ENCODE results near the gene PPDPF. TPM values are rescaled to one million over a fixed set of nuclear protein-coding genes. Genes with fewer than 3 reads are reported as not detected.

PPDPF gene
- polyA plus RNA-seq, 2 of the 4 experiments (the other 2 are of a cell fraction), result 7.7 to 217 TPM

DNA sequence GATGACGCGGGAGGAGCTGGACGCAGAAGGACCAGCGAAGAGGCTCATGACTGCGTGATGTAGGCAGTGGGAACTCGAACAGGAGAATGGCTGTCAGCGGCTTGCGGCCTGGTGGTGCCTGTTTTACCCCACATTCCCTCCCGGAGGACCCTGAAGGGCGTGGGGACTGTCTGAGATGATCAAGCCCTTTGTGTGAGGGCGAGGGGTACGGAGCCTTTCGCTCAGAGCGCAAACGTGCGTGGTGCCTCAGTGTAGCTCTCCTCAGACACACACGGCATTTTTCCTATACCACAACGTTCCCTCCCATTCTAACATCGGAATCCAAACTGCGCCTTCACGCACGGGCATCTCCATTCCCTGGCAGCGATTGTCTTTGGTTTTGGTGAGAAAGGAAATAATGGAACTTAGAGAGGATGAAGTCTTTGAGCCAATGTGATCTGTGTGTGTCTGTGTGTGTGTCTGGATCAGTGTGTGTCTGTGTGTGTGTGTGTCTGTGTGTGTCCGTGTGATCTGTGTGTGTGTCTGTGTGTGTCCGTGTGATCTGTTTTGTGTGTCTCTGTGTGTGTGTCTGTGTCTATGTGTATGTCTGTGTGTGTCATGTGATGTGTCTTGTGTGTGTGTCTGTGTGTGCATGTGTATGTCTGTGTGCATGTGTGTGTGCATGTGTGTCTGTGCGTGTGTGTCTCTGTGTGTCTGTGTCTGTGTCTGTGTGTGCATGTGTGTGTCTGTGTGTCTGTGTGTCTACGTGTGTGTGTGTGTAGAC lies 11.3 kb downstream of the PPDPF start:
- POLR2A ChIA-PET, result interaction anchor here (2.9 kb wide), 1 partner anchor 12 kb away, joined by 15 read pairs; the partner anchor contains the start of gene PPDPF
- DNase-seq (ENCODE audit: low read depth in 1 of 2, low spot score in 1 of 2), result no peak
- TF ChIP-seq RAD21 (conservative IDR thresholded peaks at IDR 0.05 in 1 of 2, IDR thresholded peaks at IDR 0.05 in 1 of 2), result no peak
- 0 out of 2 replicates have a peak, but pooled peaks have one; percentile 11 for TF ChIP-seq POLR2A (IDR thresholded peaks at IDR 0.05; ENCODE audit: low read length)
- TF ChIP-seq, protein P1, sequence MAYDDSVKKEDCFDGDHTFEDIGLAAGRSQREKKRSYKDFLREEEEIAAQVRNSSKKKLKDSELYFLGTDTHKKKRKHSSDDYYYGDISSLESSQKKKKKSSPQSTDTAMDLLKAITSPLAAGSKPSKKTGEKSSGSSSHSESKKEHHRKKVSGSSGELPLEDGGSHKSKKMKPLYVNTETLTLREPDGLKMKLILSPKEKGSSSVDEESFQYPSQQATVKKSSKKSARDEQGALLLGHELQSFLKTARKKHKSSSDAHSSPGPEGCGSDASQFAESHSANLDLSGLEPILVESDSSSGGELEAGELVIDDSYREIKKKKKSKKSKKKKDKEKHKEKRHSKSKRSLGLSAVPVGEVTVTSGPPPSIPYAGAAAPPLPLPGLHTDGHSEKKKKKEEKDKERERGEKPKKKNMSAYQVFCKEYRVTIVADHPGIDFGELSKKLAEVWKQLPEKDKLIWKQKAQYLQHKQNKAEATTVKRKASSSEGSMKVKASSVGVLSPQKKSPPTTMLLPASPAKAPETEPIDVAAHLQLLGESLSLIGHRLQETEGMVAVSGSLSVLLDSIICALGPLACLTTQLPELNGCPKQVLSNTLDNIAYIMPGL (CRISPR knock-in tag; IDR thresholded peaks at IDR 0.05; ENCODE audit: borderline replicate concordance), result no peak
- TF ChIP-seq TFCP2L1 (CRISPR knock-in tag; IDR thresholded peaks at IDR 0.05), result no peak
- TF ChIP-seq, protein P2, sequence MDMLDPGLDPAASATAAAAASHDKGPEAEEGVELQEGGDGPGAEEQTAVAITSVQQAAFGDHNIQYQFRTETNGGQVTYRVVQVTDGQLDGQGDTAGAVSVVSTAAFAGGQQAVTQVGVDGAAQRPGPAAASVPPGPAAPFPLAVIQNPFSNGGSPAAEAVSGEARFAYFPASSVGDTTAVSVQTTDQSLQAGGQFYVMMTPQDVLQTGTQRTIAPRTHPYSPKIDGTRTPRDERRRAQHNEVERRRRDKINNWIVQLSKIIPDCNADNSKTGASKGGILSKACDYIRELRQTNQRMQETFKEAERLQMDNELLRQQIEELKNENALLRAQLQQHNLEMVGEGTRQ (IDR thresholded peaks at IDR 0.05), result no peak
- Histone ChIP-seq H3K9me3 (no peaks in the 10 kb centered on the region), H3K27ac (no peak overlapping the region), H3K4me1 (peaks cover 8% of the 10 kb centered on the region), H3K4me2 (no peak overlapping the region), H3K4me3 (no peak overlapping the region)
- FAIRE-seq, result no peak
- CTCF ChIA-PET, result interaction anchor here (1.8 to 3.1 kb wide), 2 partner anchors 11 to 36 kb away, joined by 7 read pairs; partner anchors contain the start of gene PPDPF
- ATAC-seq, result no peak
- 83% methylated on average over 27 of the region's 27 CpGs for WGBS (ENCODE audit: missing lambda C conversion rate)

DNA sequence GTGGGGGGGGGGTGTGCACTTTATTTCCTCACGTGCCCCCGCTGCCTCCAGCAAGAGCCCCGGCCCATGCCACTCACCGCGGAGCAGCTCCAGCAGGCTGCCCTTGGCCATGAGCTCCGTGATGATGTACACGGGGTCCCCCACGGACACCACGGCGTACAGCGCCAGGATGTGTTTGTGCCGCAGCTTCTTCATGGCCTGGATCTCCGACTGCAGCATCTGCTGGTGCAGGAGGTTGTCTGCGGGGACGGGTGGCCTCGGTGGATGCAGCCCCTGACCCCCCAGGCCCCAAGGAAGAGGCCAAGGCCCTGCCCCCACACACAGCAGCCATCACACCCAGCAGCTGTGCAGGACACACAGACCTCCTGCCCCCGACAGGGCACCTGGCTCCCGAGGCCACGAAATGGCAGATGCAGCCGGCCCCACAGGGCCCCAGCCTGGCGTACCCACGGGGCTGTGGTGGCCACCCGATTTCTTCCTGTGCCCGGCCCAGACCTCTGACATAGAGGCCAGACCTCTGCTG lies 11.9 kb downstream of the PPDPF start:
- FAIRE-seq, result no peak
- 91% methylated on average over 21 of the region's 24 CpGs for WGBS (ENCODE audit: missing lambda C conversion rate)
- no peak for DNase-seq (ENCODE audit: low read depth in 1 of 2, low spot score in 1 of 2)

DNA sequence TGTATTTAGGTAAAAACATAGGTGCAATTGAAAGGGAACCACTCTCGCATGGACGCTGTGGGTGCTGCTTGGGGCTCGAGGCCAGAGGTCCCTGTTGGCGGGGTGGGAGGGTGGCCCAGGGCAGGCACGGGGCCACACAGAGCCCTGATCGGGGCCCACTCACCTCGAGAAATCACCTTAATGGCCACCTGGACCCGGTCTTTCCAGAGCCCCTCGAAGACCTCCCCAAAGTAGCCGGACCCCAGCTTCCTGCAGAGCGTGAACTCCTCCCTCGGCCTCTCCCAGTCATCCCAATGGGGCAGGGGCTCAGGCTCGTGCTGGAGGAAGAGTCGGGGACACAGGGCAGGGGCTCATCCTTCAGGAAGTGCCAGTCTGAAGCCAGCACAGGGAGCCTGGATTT lies 12.8 kb downstream of the PPDPF start:
- WGBS (ENCODE audit: missing lambda C conversion rate), result 85% methylated on average over 12 of the region's 14 CpGs
- H3K4me3 ChIP-seq, result no peak overlapping the region
- ATAC-seq, result no peak
- CTCF ChIA-PET, result no interaction called here
- no peak overlapping the region for H3K27ac ChIP-seq
- H3K4me1 ChIP-seq, result peaks cover 12% of the 10 kb centered on the region
- no peaks in the 10 kb centered on the region for H3K9me3 ChIP-seq
- no peak for DNase-seq (ENCODE audit: low read depth in 1 of 2, low spot score in 1 of 2)
- no peak for FAIRE-seq
- POLR2A ChIA-PET, result no interaction called here
- no peak overlapping the region for H3K4me2 ChIP-seq
- no peak for TF ChIP-seq KDM5A (IDR thresholded peaks at IDR 0.05)
- TF ChIP-seq ZFP36 (IDR thresholded peaks at IDR 0.05; ENCODE audit: borderline replicate concordance, partially characterized antibody), result no peak
- TF ChIP-seq SMC3 (IDR thresholded peaks at IDR 0.05), result no peak
- TF ChIP-seq FOXS1 (CRISPR knock-in tag; IDR thresholded peaks at IDR 0.05), result no peak
- TF ChIP-seq CHD2 (IDR thresholded peaks at IDR 0.05; ENCODE audit: low read length, partially characterized antibody), result no peak
- no peak for TF ChIP-seq GATA3 (IDR thresholded peaks at IDR 0.05; ENCODE audit: borderline replicate concordance)
- TF ChIP-seq RFX5 (IDR thresholded peaks at IDR 0.05), result no peak
- TF ChIP-seq ZSCAN20 (CRISPR knock-in tag; IDR thresholded peaks at IDR 0.05), result no peak

More for the DNA sequence above, 11.9 kb downstream of the PPDPF start:
- H3K4me3 ChIP-seq, result no peak overlapping the region
- ATAC-seq, result no peak
- ChIA-PET POLR2A (no interaction called here), CTCF (interaction anchor here (3.1 kb wide), 1 partner anchor 11 kb away, joined by 7 read pairs; the partner anchor contains the start of gene PPDPF)
- TF ChIP-seq ZNF302 (CRISPR knock-in tag; IDR thresholded peaks at IDR 0.05), result no peak
- no peak for TF ChIP-seq EHF (CRISPR knock-in tag; IDR thresholded peaks at IDR 0.05)
- no peak for TF ChIP-seq TFCP2L1 (CRISPR knock-in tag; IDR thresholded peaks at IDR 0.05)
- no peaks in the 10 kb centered on the region for H3K9me3 ChIP-seq
- no peak overlapping the region for H3K4me2 ChIP-seq
- peaks cover 10% of the 10 kb centered on the region for H3K4me1 ChIP-seq
- no peak overlapping the region for H3K27ac ChIP-seq

DNA sequence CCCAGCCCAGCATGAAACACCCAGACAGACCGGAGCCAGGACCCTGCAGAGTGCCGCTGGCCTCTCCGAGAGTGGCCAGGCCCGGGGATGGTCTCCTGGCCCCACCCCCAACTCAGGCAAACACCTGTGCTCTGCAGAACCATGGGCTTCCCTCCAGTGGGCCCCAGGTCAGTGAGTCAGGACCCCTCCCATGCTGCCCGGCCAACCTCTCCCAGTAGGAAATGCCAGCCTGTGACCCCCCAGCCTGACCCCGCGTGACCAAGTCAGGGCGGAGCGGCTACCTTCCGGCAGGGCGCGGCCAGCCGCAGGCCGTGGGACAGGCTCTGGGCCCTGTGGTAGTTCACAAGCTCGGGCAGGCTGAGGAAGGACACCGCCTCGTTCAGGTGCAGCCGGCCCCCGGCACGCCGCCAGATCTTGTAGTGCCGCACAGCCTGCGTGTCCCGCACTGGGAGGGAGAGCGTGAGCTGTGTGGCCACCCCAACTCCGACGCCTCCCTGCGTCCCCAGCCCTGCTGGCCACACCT lies 13.4 kb downstream of the PPDPF start:
- ATAC-seq (no peak), DNase-seq (ENCODE audit: low read depth in 1 of 2, low spot score in 1 of 2) (no peak), FAIRE-seq (no peak)
- Histone ChIP-seq H3K27ac (no peak overlapping the region), H3K9me3 (no peaks in the 10 kb centered on the region), H3K4me1 (peaks cover 17% of the 10 kb centered on the region), H3K4me3 (no peak overlapping the region), H3K4me2 (no peak overlapping the region)
- TF ChIP-seq ZSCAN20 (CRISPR knock-in tag; IDR thresholded peaks at IDR 0.05), result no peak
- TF ChIP-seq, protein P3, sequence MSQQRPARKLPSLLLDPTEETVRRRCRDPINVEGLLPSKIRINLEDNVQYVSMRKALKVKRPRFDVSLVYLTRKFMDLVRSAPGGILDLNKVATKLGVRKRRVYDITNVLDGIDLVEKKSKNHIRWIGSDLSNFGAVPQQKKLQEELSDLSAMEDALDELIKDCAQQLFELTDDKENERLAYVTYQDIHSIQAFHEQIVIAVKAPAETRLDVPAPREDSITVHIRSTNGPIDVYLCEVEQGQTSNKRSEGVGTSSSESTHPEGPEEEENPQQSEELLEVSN (IDR thresholded peaks at IDR 0.05; ENCODE audit: borderline replicate concordance, low read depth), result no peak
- no peak for TF ChIP-seq JUNB (IDR thresholded peaks at IDR 0.05)
- no peak for TF ChIP-seq FOSL2 (IDR thresholded peaks at IDR 0.05)
- no peak for TF ChIP-seq FOSL2 (CRISPR knock-in tag; IDR thresholded peaks at IDR 0.05)
- TF ChIP-seq, protein P4, sequence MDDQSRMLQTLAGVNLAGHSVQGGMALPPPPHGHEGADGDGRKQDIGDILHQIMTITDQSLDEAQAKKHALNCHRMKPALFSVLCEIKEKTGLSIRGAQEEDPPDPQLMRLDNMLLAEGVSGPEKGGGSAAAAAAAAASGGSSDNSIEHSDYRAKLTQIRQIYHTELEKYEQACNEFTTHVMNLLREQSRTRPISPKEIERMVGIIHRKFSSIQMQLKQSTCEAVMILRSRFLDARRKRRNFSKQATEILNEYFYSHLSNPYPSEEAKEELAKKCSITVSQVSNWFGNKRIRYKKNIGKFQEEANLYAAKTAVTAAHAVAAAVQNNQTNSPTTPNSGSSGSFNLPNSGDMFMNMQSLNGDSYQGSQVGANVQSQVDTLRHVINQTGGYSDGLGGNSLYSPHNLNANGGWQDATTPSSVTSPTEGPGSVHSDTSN (IDR thresholded peaks at IDR 0.05), result no peak
- TF ChIP-seq HOXA7 (CRISPR knock-in tag; IDR thresholded peaks at IDR 0.05), result no peak
- ChIA-PET POLR2A (interaction anchor here (4.9 kb wide), 1 partner anchor 12 kb away, joined by 62 read pairs; the partner anchor contains the start of gene PPDPF), CTCF (interaction anchor here (6.8 kb wide), 1 partner anchor 37 kb away, joined by 50 read pairs; no protein-coding TSS in a partner anchor)
- WGBS (ENCODE audit: missing lambda C conversion rate), result 83% methylated on average over 16 of the region's 28 CpGs

Data from A549 (cell line).